BLaER1 (cell line): Measurements from ENCODE around the gene PRCP.

Experiments
- H3K27ac ChIP-seq: shearing (Covaris generic); formaldehyde crosslinking; 2 replicates; pipeline ENCODE4 v1.8.1; 2022
- H3K27me3 ChIP-seq: shearing (Covaris generic); formaldehyde crosslinking; 2 replicates; pipeline ENCODE4 v1.8.1; 2022
- H3K36me3 ChIP-seq: shearing (Covaris generic); formaldehyde crosslinking; 2 replicates; pipeline ENCODE4 v1.8.1; 2022
- H3K4me1 ChIP-seq: shearing (Covaris generic); formaldehyde crosslinking; 2 replicates; pipeline ENCODE4 v1.8.1; 2022
- H3K4me2 ChIP-seq: shearing (Covaris generic); formaldehyde crosslinking; 2 replicates; pipeline ENCODE4 v1.8.1; 2022
- H3K4me3 ChIP-seq: shearing (Covaris generic); formaldehyde crosslinking; 2 replicates; pipeline ENCODE4 v1.8.1; 2022
- H3K9ac ChIP-seq: shearing (Covaris generic); formaldehyde crosslinking; 2 replicates; pipeline ENCODE4 v1.8.1; 2022
- H3K9me3 ChIP-seq: shearing (Covaris generic); formaldehyde crosslinking; 2 replicates; pipeline ENCODE4 v1.8.1; 2022
- H4K20me1 ChIP-seq: shearing (Covaris generic); formaldehyde crosslinking; 2 replicates; pipeline ENCODE4 v1.8.1; 2022
- Cebpa-rat ChIP-seq: shearing (Covaris generic); IDR thresholded peaks from 2 replicates; pipeline ENCODE4 v1.8.1; 2022

The PRCP gene

DNA sequence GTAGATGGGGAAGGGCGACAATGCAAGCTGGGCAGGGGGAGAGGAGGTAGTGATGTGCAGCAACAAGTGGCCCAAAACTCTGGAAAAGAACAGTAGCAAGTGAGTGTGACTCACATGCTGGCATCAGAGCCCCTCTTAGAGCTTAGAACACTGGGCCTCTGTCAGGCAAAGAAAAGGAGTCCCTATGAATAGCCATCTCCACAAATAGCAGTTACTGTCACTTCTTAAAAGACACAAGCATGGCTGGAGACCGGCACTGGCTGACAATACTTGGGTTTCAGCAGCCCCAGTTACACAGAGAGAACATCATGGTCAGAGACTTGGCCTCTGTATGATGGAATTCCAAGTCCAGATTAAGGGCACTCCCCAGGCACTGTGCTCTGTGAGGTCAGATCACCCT is 58.2 kb downstream of the PRCP start:
- Histone ChIP-seq H3K4me3 (no peak overlapping the region), H4K20me1 (no peaks in the 10 kb centered on the region), H3K36me3 (peaks cover 7% of the 10 kb centered on the region; the same call in 1 of the 2 replicates), H3K4me2 (no peak overlapping the region), H3K9me3 (no peaks in the 10 kb centered on the region), H3K27me3 (no peaks in the 10 kb centered on the region), H3K4me1 (no peaks in the 10 kb centered on the region), H3K9ac (no peak overlapping the region), H3K27ac (no peak overlapping the region)
- no peak for TF ChIP-seq Cebpa-rat

DNA sequence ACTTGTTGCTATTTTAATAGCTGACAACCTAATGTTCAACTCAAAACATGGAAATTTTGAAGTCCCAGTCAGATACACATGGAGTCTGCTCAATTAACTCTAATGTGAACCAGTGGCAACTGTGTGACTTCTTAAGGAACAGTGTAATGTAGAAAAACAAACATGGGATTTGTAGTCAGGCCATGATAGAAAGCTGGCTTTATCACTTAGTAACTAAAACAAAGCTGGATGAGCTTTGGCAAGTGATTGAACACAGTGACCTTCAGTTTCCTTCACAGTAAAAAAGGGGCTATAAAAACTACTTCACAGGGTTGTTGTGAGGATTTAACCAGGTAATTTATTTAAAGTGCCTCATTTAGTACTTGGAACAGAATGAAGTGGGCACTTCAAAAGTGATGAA is 62.6 kb downstream of the PRCP start:
- Histone ChIP-seq H3K4me1 (no peaks in the 10 kb centered on the region), H4K20me1 (no peaks in the 10 kb centered on the region), H3K4me2 (no peak overlapping the region), H3K27me3 (no peaks in the 10 kb centered on the region), H3K36me3 (peaks cover 13% of the 10 kb centered on the region; the same call in 1 of the 2 replicates), H3K4me3 (no peak overlapping the region), H3K27ac (no peak overlapping the region), H3K9ac (no peak overlapping the region), H3K9me3 (no peaks in the 10 kb centered on the region)
- TF ChIP-seq Cebpa-rat: no peak

DNA sequence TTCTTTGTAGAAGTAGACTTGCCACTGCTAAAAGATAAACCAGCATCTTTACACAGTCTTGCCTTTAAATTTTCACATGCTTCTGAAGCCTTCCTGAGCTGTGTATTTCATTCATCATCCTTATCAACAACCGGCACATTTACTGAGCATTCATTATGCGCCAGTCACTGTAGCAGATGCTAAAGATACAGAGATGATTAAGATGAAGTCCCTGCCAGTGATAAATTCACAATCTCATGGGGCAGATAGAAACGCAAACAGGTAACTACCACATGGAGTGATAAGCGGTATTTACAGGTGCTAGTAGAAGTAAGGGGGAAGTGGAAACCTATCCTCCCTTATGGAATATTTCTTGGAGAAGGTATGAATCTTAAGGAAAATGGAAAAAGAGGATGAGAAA is 67.2 kb downstream of the PRCP start:
- TF ChIP-seq Cebpa-rat: no peak
- Histone ChIP-seq H3K36me3 (peaks cover 8% of the 10 kb centered on the region; the same call in 1 of the 2 replicates), H3K4me3 (no peak overlapping the region), H4K20me1 (no peaks in the 10 kb centered on the region), H3K9ac (no peak overlapping the region), H3K4me2 (no peak overlapping the region), H3K27ac (no peak overlapping the region), H3K9me3 (no peaks in the 10 kb centered on the region), H3K27me3 (no peaks in the 10 kb centered on the region), H3K4me1 (no peaks in the 10 kb centered on the region)

DNA sequence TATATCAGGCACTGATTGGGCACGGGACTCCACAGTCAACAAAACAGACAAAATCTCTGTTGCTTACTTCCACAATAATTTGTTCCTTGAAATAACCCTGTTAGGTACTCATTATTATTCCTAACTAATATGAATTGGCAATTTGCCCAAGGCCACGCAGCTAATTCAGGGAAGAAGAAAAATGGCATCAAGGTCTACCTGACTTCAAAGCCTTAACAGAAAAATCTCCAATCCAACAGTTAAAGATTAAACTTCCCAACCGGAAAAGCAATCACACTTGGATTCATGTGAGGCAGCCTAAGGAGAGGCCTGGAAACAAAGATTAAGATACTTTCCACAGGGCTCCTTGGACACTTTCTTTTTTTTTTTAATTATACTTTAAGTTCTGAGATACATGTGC is 68.9 kb downstream of the PRCP start:
- Histone ChIP-seq H3K9ac (no peak overlapping the region), H3K9me3 (no peaks in the 10 kb centered on the region), H3K27ac (no peak overlapping the region), H3K4me3 (no peak overlapping the region), H3K4me1 (no peaks in the 10 kb centered on the region), H3K27me3 (no peaks in the 10 kb centered on the region), H4K20me1 (no peaks in the 10 kb centered on the region), H3K4me2 (no peak overlapping the region), H3K36me3 (0 out of 2 replicates have a peak, but pooled peaks cover under 1% of the 10 kb centered on the region)
- TF ChIP-seq Cebpa-rat: no peak

DNA sequence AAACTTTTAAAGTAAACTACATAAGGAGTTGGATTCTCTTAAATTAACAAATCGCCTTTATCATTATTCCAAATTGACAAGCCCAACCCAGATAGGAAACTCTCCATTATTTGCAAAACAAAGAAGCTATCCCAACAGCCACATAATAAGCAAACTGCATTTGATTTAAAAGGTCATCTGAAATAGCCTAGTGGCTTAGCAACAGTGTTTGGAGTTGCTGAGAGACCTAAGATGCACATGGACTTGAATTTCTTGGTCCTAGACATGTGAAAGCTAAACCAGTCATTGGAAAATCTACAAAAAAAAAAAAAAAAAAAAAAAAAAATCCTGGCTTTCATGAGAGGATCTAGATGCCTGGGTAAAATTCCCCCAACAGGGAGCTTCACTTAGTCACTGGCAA is 69.5 kb downstream of the PRCP start:
- no peak overlapping the region for H3K4me3 ChIP-seq
- H3K9ac ChIP-seq: no peak overlapping the region
- no peaks in the 10 kb centered on the region for H3K9me3 ChIP-seq
- no peak overlapping the region for H3K4me2 ChIP-seq
- no peaks in the 10 kb centered on the region for H4K20me1 ChIP-seq
- no peaks in the 10 kb centered on the region for H3K27me3 ChIP-seq
- H3K4me1 ChIP-seq: no peaks in the 10 kb centered on the region
- no peaks in the 10 kb centered on the region for H3K36me3 ChIP-seq
- no peak for TF ChIP-seq Cebpa-rat
- no peak overlapping the region for H3K27ac ChIP-seq

DNA sequence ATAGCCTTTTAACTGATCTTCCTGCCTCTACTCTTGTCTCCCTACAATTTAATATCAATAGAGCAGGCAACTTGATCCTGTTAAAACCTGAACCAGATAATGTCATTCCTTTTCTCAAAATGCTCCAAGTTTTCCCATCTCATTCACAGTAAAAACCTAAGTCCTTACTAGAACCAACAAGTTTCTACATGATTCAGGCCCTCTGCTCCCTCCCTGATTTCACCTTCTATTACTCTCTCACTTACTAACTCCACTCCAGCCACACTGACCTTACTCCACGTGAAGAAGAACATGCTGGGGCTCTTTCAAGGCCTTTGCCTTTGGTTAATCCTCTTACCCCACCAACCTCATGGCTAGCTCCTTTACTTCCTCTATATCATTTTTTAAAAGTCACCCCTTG is 71.1 kb downstream of the PRCP start:
- no peak overlapping the region for H3K4me2 ChIP-seq
- no peak for TF ChIP-seq Cebpa-rat
- no peak overlapping the region for H3K27ac ChIP-seq
- H3K27me3 ChIP-seq: no peaks in the 10 kb centered on the region
- no peaks in the 10 kb centered on the region for H3K9me3 ChIP-seq
- H4K20me1 ChIP-seq: no peaks in the 10 kb centered on the region
- H3K36me3 ChIP-seq: no peaks in the 10 kb centered on the region
- H3K4me3 ChIP-seq: no peak overlapping the region
- H3K4me1 ChIP-seq: no peaks in the 10 kb centered on the region
- H3K9ac ChIP-seq: no peak overlapping the region

DNA sequence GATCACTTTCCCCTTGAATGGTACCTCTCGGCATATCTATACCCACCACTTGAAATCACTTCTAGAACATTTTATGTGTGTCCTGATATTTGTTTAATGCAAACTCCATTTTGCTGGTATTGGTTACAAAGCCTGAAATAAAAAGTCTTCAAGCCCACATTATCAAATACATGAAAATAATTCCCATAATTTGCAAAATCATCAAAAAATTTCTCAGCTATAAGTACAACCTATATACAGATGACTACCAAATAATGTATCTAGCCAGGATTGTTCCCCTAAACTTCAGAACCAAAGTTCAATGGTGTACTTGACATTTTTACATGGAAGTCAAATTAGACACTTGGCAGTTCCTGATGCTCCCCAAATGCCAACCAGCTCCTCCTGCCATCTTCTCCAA is 71.8 kb downstream of the PRCP start:
- no peaks in the 10 kb centered on the region for H3K9me3 ChIP-seq
- no peak overlapping the region for H3K27ac ChIP-seq
- no peaks in the 10 kb centered on the region for H3K27me3 ChIP-seq
- H3K4me1 ChIP-seq: no peaks in the 10 kb centered on the region
- H3K9ac ChIP-seq: no peak overlapping the region
- H3K36me3 ChIP-seq: no peaks in the 10 kb centered on the region
- H4K20me1 ChIP-seq: no peaks in the 10 kb centered on the region
- H3K4me3 ChIP-seq: no peak overlapping the region
- H3K4me2 ChIP-seq: no peak overlapping the region
- TF ChIP-seq Cebpa-rat: no peak

DNA sequence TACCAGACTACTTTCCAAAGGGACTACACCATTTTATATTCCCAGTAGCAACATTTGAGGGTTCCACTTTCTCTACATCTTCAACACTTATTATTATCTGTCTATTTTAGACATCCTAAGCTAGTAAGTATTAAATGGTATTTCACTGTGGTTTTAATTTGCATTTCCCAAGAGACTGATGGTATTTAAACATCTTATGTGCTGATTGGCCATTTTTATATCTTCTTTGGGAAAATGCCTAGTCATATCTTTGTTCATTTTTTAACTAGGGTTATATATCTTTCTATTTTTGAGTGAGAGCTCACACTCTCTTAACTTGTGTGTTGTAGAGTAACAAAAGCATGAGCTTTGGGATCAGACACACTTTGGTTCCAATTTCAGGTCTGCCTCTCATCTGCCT is 73.7 kb downstream of the PRCP start:
- H3K4me2 ChIP-seq: no peak overlapping the region
- no peak overlapping the region for H3K27ac ChIP-seq
- H3K9ac ChIP-seq: no peak overlapping the region
- no peak for TF ChIP-seq Cebpa-rat
- H3K4me3 ChIP-seq: no peak overlapping the region
- no peaks in the 10 kb centered on the region for H3K36me3 ChIP-seq
- H3K27me3 ChIP-seq: no peaks in the 10 kb centered on the region
- H4K20me1 ChIP-seq: no peaks in the 10 kb centered on the region
- no peaks in the 10 kb centered on the region for H3K9me3 ChIP-seq
- no peaks in the 10 kb centered on the region for H3K4me1 ChIP-seq

DNA sequence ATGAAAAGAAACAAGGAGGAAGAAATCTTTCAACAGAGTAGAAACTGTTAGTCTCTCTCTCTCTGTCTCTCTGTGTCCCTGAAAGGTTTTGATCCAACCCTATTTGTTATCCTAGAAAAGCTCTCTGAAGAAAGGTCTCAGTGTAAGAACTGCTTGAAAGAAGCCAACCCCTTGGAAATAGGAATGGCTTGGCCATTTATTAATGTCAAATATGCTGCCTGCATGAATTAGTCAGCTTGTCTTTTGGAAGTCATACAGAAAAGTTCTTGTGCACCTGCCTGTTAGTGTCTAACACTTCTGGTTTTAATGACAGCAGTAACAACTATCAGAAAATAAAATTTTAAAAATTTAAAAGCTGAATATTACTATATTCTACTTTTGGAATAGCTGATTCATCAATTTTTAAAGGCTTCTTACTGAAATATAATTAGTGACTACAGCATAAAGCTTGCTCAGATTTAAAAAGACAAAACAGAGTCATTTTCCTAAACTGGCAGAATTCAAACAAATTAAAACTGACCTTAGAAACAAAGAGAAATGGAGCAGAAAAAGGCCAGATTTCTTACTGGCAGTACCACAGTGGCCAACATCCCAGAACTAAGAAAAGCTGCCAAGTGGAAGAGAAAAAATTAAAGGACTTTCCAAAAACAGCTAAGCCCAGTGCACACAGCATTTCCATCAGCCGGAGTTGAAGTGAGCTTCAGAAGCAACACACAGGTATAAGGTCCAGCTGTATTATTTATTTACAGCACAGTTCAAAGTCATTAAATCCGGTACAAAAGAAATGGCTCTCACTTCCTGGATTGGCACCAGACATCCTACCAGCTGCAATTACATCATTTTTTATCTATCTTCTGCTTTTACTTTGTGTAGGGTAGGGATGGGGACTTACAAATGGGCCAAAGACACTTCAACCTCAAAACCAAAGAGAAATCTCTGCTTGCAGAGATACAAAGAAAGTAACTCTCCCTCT is 76.3 kb downstream of the PRCP start:
- Histone ChIP-seq H3K36me3 (no peaks in the 10 kb centered on the region), H4K20me1 (no peaks in the 10 kb centered on the region), H3K4me1 (no peaks in the 10 kb centered on the region), H3K9me3 (no peaks in the 10 kb centered on the region), H3K9ac (no peak overlapping the region), H3K4me2 (no peak overlapping the region), H3K4me3 (no peak overlapping the region), H3K27me3 (no peaks in the 10 kb centered on the region), H3K27ac (no peak overlapping the region)
- TF ChIP-seq Cebpa-rat: no peak

DNA sequence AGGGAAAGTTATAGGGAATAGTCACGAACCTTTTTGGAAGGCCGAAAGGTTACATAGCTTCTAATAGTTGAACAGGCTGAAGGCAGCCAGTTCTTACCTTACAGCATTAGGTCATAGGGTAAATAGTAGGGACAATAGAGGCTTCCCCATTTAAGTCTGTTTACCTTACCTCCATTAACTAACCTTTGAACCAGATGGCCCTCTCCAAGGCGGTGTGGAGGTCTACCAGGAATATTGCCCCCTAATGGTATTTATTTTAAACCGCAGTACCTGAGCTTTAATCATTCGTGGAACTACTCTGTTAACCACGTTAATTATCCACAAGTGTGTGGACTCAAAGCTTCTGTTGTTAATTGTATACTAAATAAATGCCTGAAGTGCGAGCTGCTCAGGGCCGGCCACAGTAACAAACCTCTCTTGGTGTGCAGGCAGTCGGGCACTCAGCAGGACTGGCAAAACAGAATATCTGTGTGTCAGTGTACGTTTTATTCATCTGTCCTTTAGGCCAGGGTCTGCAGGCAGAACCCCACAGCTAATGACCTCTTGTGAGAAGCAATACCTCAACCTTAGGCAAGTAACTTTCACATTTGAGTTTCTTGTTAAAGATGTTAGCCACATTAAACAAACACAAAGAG is 81.7 kb downstream of the PRCP start:
- Histone ChIP-seq H3K4me2 (no peak overlapping the region), H3K27me3 (no peaks in the 10 kb centered on the region), H3K4me1 (no peaks in the 10 kb centered on the region), H3K9ac (no peak overlapping the region), H3K27ac (no peak overlapping the region), H3K4me3 (no peak overlapping the region), H3K9me3 (no peaks in the 10 kb centered on the region), H4K20me1 (no peaks in the 10 kb centered on the region), H3K36me3 (no peaks in the 10 kb centered on the region)
- no peak for TF ChIP-seq Cebpa-rat
